Osteoblast (primary cell): Measurements from ENCODE around the gene ADAMTS5. TPM values are rescaled to one million over a fixed set of nuclear protein-coding genes. Genes with fewer than 3 reads are reported as not detected.

ENCODE experiments used
- DNase-seq: peaks from one replicate; pipeline ENCODE4 v3.0.0; 2011; ENCODE audit warnings: low spot score, mixed read lengths; ENCODE audit not compliant: insufficient read length; ENCODE audit errors: missing footprints
- H2AFZ ChIP-seq: 2 replicates; pipeline ENCODE4 v1.6.0; 2011; ENCODE audit warnings: mild to moderate bottlenecking, low read length
- H3K27ac ChIP-seq: 2 replicates; pipeline ENCODE4 v1.5.1; 2011; ENCODE audit warnings: mild to moderate bottlenecking, low read depth, low read length, moderate library complexity
- H3K27me3 ChIP-seq: 2 replicates; pipeline ENCODE4 v1.6.0; 2012; ENCODE audit warnings: mild to moderate bottlenecking, control low read depth, inconsistent platforms, low read length, moderate library complexity; ENCODE audit not compliant: insufficient read depth
- H3K36me3 ChIP-seq: 2 replicates; pipeline ENCODE4 v1.5.1; 2011; ENCODE audit warnings: mild to moderate bottlenecking, low read length, control low read depth, moderate library complexity; ENCODE audit not compliant: insufficient read depth
- H3K4me1 ChIP-seq: 2 replicates; pipeline ENCODE4 v1.5.1; 2011; ENCODE audit warnings: mild to moderate bottlenecking, low read length, control low read depth, moderate library complexity; ENCODE audit not compliant: insufficient read depth
- H3K4me2 ChIP-seq: 2 replicates; pipeline ENCODE4 v1.6.0; 2011; ENCODE audit warnings: mild to moderate bottlenecking, low read length; ENCODE audit not compliant: insufficient read depth
- H3K4me3 ChIP-seq: fragments of 200-600 bp; sonication (generic); 3 replicates; pipeline ENCODE4 v1.5.1; 2012; ENCODE audit warnings: mild to moderate bottlenecking, low read length, inconsistent platforms; ENCODE audit not compliant: insufficient read depth
- H3K79me2 ChIP-seq: 2 replicates; pipeline ENCODE4 v1.6.0; 2012; ENCODE audit warnings: mild to moderate bottlenecking, low read length, control low read depth, inconsistent platforms; ENCODE audit not compliant: insufficient read depth
- H3K9me3 ChIP-seq: 2 replicates; pipeline ENCODE4 v1.5.1; 2011; ENCODE audit warnings: low read depth, low read length, control low read depth
- H4K20me1 ChIP-seq: 2 replicates; pipeline ENCODE4 v1.6.0; 2012; ENCODE audit warnings: mild to moderate bottlenecking, low read length, control low read depth; ENCODE audit not compliant: insufficient read depth
- CTCF ChIP-seq: IDR thresholded peaks from 2 replicates; pipeline ENCODE4 v1.5.1; 2011; ENCODE audit warnings: mild to moderate bottlenecking, low read depth, low read length, moderate library complexity; ENCODE audit errors: extremely low read depth
- total RNA-seq: library from RNA; depleted of rRNA; stranded (reverse); fragments of >200 nt; gene quantifications from 2 replicates; pipeline ENCODE4 v1.2.3, GENCODE V29; 2012

ADAMTS5 gene
- total RNA-seq, 1 donor: 39.1 TPM

DNA sequence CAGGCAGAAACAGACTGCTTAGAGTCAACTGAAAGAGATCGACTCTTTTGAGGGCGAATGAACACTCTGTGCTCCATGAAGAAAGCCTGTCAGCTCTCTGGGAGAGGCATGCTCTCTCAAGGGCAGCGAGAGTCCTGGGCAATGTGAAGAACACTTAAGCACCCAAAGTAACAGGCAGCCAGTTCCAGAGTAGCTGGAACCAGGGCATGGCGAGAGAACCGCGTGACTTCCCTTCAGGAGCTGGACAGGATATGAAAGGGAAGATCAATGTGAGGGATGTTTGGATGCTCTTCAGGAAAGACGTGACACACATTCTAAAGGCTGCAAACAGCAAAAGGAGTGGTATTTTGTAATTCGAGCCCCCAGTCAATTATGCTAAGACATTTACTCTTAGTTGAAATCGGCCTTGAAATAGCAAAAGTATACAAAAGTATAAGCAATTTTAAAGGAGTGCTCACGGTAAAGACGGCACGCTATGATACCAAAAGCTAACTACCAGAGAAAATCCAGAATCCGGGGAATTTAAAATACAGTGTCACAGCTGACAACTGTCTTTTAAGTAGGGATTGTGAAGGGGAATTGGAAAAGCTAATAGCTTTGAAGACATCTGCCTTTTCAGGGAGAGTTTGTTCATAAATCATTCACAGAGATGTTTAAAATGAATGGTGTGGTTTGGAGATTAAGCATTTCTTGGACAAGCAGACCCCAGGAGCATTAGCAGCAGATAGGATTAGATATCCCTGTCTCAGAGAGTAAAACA is 20.8 kb downstream of the ADAMTS5 start:
- Histone ChIP-seq H3K4me1 (peaks cover 8% of the 10 kb centered on the region), H3K4me2 (peak overlapping the region; percentile 17), H3K36me3 (peaks cover 24% of the 10 kb centered on the region), H4K20me1 (no peaks in the 10 kb centered on the region), H2AFZ (peak overlapping the region; percentile 55), H3K4me3 (no peak overlapping the region), H3K9me3 (no peaks in the 10 kb centered on the region), H3K79me2 (no peaks in the 10 kb centered on the region), H3K27me3 (no peaks in the 10 kb centered on the region), H3K27ac (no peak overlapping the region)
- DNase-seq: no peak
- no peak for TF ChIP-seq CTCF

DNA sequence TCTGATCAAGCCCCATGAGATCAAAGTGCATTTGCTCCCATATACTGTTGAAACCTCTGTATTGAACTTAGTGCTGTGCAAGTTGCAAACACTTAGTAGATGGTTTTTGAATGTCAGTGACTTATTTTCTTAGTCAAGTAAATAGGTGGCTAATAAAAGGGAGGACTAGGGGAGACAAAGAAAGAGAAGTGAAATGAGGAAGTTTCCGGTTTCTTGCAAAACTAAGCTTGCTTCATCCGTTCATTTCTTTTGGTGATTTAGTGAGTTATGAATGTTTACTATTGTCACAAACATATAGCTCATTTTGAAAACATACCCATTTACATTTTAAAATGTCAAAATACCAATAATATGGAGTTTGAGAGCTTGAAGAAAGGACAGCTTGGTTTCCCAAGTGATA is 23.0 kb downstream of the ADAMTS5 start:
- Histone ChIP-seq H3K9me3 (no peaks in the 10 kb centered on the region), H3K4me3 (no peak overlapping the region), H3K79me2 (no peaks in the 10 kb centered on the region), H3K36me3 (peaks cover 17% of the 10 kb centered on the region), H3K4me2 (no peak overlapping the region), H3K27ac (no peak overlapping the region), H4K20me1 (no peaks in the 10 kb centered on the region), H2AFZ (no peak overlapping the region), H3K4me1 (peaks cover 26% of the 10 kb centered on the region), H3K27me3 (no peaks in the 10 kb centered on the region)
- DNase-seq: no peak
- TF ChIP-seq CTCF: no peak

- Histone ChIP-seq H3K27ac (peak overlapping the region; percentile 55), H3K4me1 (peaks cover 26% of the 10 kb centered on the region), H3K4me2 (no peak overlapping the region), H3K9me3 (no peaks in the 10 kb centered on the region), H2AFZ (no peak overlapping the region), H3K27me3 (no peaks in the 10 kb centered on the region), H3K79me2 (no peaks in the 10 kb centered on the region), H3K36me3 (peaks cover 14% of the 10 kb centered on the region), H4K20me1 (no peaks in the 10 kb centered on the region), H3K4me3 (no peak overlapping the region)
- TF ChIP-seq CTCF: no peak
- no peak for DNase-seq
These were observed 25.5 kb downstream of the ADAMTS5 start for GRCh38 chr21:26941421-26941820.

GRCh38 chr21:26939601-26940111 is 27.2 kb downstream of the ADAMTS5 start:
- Histone ChIP-seq H4K20me1 (no peaks in the 10 kb centered on the region), H3K27ac (peak overlapping the region; percentile 55), H3K36me3 (peaks cover 14% of the 10 kb centered on the region), H2AFZ (no peak overlapping the region), H3K79me2 (no peaks in the 10 kb centered on the region), H3K4me1 (peaks cover 26% of the 10 kb centered on the region), H3K4me2 (peak overlapping the region; percentile 32), H3K4me3 (no peak overlapping the region), H3K27me3 (no peaks in the 10 kb centered on the region), H3K9me3 (no peaks in the 10 kb centered on the region)
- TF ChIP-seq CTCF: no peak
- no peak for DNase-seq
